Dedifferentiated amniotic fluid mesenchymal stem cell (primary cell): ENCODE results near the gene SPATA13.
A peak's percentile ranks its signal among the peaks of the same experiment; 100 is the strongest.

Experiments
- DNase-seq: peaks from one replicate; pipeline ENCODE4 v3.0.0-alpha.2; 2016; ENCODE audit errors: extremely low spot score

The SPATA13 gene

GRCh38 chr13:24223341-24224231, 63.1 kb downstream of the SPATA13 start:
- no peak for DNase-seq

GRCh38 chr13:24224232-24224680, 63.7 kb downstream of the SPATA13 start:
- no peak for DNase-seq

- no peak for DNase-seq
Measured at GRCh38 chr13:24225062-24225461, 64.5 kb downstream of the SPATA13 start.

GRCh38 chr13:24225930-24226329, 65.4 kb downstream of the SPATA13 start:
- DNase-seq = no peak

GRCh38 chr13:24226762-24227161, 66.2 kb downstream of the SPATA13 start:
- DNase-seq = no peak

- peak; percentile 78 for DNase-seq
Measured at GRCh38 chr13:24228852-24229458, 68.4 kb downstream of the SPATA13 start.

- DNase-seq = no peak
Measured at GRCh38 chr13:24230428-24231072, 70.0 kb downstream of the SPATA13 start.

GRCh38 chr13:24231377-24231776, 70.9 kb downstream of the SPATA13 start:
- DNase-seq = no peak

GRCh38 chr13:24232037-24232436, 71.5 kb downstream of the SPATA13 start:
- no peak for DNase-seq

- no peak for DNase-seq
Measured at GRCh38 chr13:24232474-24232873, 72.0 kb downstream of the SPATA13 start.

GRCh38 chr13:24233351-24233901, 72.9 kb downstream of the SPATA13 start:
- DNase-seq = peak; percentile 30

GRCh38 chr13:24234200-24234915, 73.8 kb downstream of the SPATA13 start:
- no peak for DNase-seq

- DNase-seq = no peak
Measured at GRCh38 chr13:24237356-24237755, 76.8 kb downstream of the SPATA13 start.

GRCh38 chr13:24241336-24241735, 80.8 kb downstream of the SPATA13 start:
- DNase-seq = no peak

- DNase-seq = no peak
Measured at GRCh38 chr13:24242100-24242499, 81.6 kb downstream of the SPATA13 start.

GRCh38 chr13:24243302-24243701, 82.8 kb downstream of the SPATA13 start:
- DNase-seq = no peak

GRCh38 chr13:24244802-24245201, 84.3 kb downstream of the SPATA13 start:
- DNase-seq = no peak

GRCh38 chr13:24247016-24247415, 86.5 kb downstream of the SPATA13 start:
- DNase-seq = no peak

GRCh38 chr13:24249624-24250023, 89.1 kb downstream of the SPATA13 start:
- no peak for DNase-seq

- no peak for DNase-seq
Measured at GRCh38 chr13:24250376-24251057, 90.0 kb downstream of the SPATA13 start.

- DNase-seq = no peak
Measured at GRCh38 chr13:24251525-24251924, 91.0 kb downstream of the SPATA13 start.
